Measurements from ENCODE around the gene PTCD1.
"Not testable (repeated sequence)": the region's sequence is repeated elsewhere in the genome, so short reads cannot be mapped to it uniquely, and the experiment has no call there.

The PTCD1 gene

GRCh38 chr7:99422625-99423024, 16.0 kb downstream of the PTCD1 start:
- WGBS, 2 experiments (ENCODE audit: insufficient coverage in 2 of 2): 93 to 95% methylated on average over 4 to 5 of the region's 5 CpGs
- H3K27ac ChIP-seq (ENCODE audit: low read depth, low read length, severe bottlenecking): no peak overlapping the region
- H3K4me1 ChIP-seq (ENCODE audit: control insufficient read depth, insufficient read depth, low read length, poor library complexity, severe bottlenecking): no peaks in the 10 kb centered on the region
- peaks cover 66% of the 10 kb centered on the region for H3K36me3 ChIP-seq (ENCODE audit: control insufficient read depth, insufficient read depth, low read length)
- H3K4me3 ChIP-seq (ENCODE audit: extremely low read depth, insufficient read depth, low read length, poor library complexity, severe bottlenecking): no peak overlapping the region
- no peaks in the 10 kb centered on the region for H3K9me3 ChIP-seq (ENCODE audit: control insufficient read depth, low read length)

- Histone ChIP-seq H3K36me3 (ENCODE audit: control insufficient read depth, insufficient read depth, low read length) (peaks cover 70% of the 10 kb centered on the region), H3K4me1 (ENCODE audit: control insufficient read depth, insufficient read depth, low read length, poor library complexity, severe bottlenecking) (no peaks in the 10 kb centered on the region), H3K27ac (ENCODE audit: low read depth, low read length, severe bottlenecking) (no peak overlapping the region), H3K4me3 (ENCODE audit: extremely low read depth, insufficient read depth, low read length, poor library complexity, severe bottlenecking) (no peak overlapping the region), H3K9me3 (ENCODE audit: control insufficient read depth, low read length) (no peaks in the 10 kb centered on the region)
- WGBS, 2 experiments (ENCODE audit: insufficient coverage in 2 of 2): 93 to 97% methylated on average over 10 of the region's 11 CpGs
Observed at GRCh38 chr7:99422186-99422585, 16.4 kb downstream of the PTCD1 start.

GRCh38 chr7:99420986-99421385, 17.6 kb downstream of the PTCD1 start:
- Histone ChIP-seq H3K27ac (ENCODE audit: low read depth, low read length, severe bottlenecking) (no peak overlapping the region), H3K4me1 (ENCODE audit: control insufficient read depth, insufficient read depth, low read length, poor library complexity, severe bottlenecking) (no peaks in the 10 kb centered on the region), H3K36me3 (ENCODE audit: control insufficient read depth, insufficient read depth, low read length) (peaks cover 81% of the 10 kb centered on the region), H3K4me3 (ENCODE audit: extremely low read depth, insufficient read depth, low read length, poor library complexity, severe bottlenecking) (no peak overlapping the region), H3K9me3 (ENCODE audit: control insufficient read depth, low read length) (no peaks in the 10 kb centered on the region)
- 93 to 98% methylated on average over 6 of the region's 7 CpGs for WGBS, 2 experiments (ENCODE audit: insufficient coverage in 2 of 2)

GRCh38 chr7:99420213-99420612, 18.4 kb downstream of the PTCD1 start:
- Histone ChIP-seq H3K9me3 (ENCODE audit: control insufficient read depth, low read length) (no peaks in the 10 kb centered on the region), H3K4me1 (ENCODE audit: control insufficient read depth, insufficient read depth, low read length, poor library complexity, severe bottlenecking) (no peaks in the 10 kb centered on the region), H3K36me3 (ENCODE audit: control insufficient read depth, insufficient read depth, low read length) (peaks cover 81% of the 10 kb centered on the region), H3K27ac (ENCODE audit: low read depth, low read length, severe bottlenecking) (no peak overlapping the region), H3K4me3 (ENCODE audit: extremely low read depth, insufficient read depth, low read length, poor library complexity, severe bottlenecking) (no peak overlapping the region)
- WGBS, 2 experiments (ENCODE audit: insufficient coverage in 2 of 2): 95 to 100% methylated on average over 4 to 5 of the region's 5 CpGs

- Histone ChIP-seq H3K4me3 (ENCODE audit: extremely low read depth, insufficient read depth, low read length, poor library complexity, severe bottlenecking) (no peak overlapping the region), H3K4me1 (ENCODE audit: control insufficient read depth, insufficient read depth, low read length, poor library complexity, severe bottlenecking) (no peaks in the 10 kb centered on the region), H3K27ac (ENCODE audit: low read depth, low read length, severe bottlenecking) (no peak overlapping the region), H3K36me3 (ENCODE audit: control insufficient read depth, insufficient read depth, low read length) (peaks cover 81% of the 10 kb centered on the region), H3K9me3 (ENCODE audit: control insufficient read depth, low read length) (no peaks in the 10 kb centered on the region)
- WGBS, 2 experiments (ENCODE audit: insufficient coverage in 2 of 2): 93% methylated on average over 18 to 25 of the region's 29 CpGs
Observed at GRCh38 chr7:99419323-99420021, 19.1 kb downstream of the PTCD1 start.

- WGBS, 2 experiments (ENCODE audit: insufficient coverage in 2 of 2): 96 to 100% methylated on average over 6 to 7 of the region's 9 CpGs
- H3K4me3 ChIP-seq (ENCODE audit: extremely low read depth, insufficient read depth, low read length, poor library complexity, severe bottlenecking): no peak overlapping the region
- no peaks in the 10 kb centered on the region for H3K9me3 ChIP-seq (ENCODE audit: control insufficient read depth, low read length)
- no peaks in the 10 kb centered on the region for H3K4me1 ChIP-seq (ENCODE audit: control insufficient read depth, insufficient read depth, low read length, poor library complexity, severe bottlenecking)
- H3K27ac ChIP-seq (ENCODE audit: low read depth, low read length, severe bottlenecking): no peak overlapping the region
- peaks cover 81% of the 10 kb centered on the region for H3K36me3 ChIP-seq (ENCODE audit: control insufficient read depth, insufficient read depth, low read length)
Observed at GRCh38 chr7:99418260-99418659, 20.3 kb downstream of the PTCD1 start.

- H3K4me3 ChIP-seq (ENCODE audit: extremely low read depth, insufficient read depth, low read length, poor library complexity, severe bottlenecking): not testable (repeated sequence)
- WGBS, 2 experiments (ENCODE audit: insufficient coverage in 2 of 2): 55 to 61% methylated on average over 9 of the region's 17 CpGs
Observed at GRCh38 chr7:99415513-99416127, 23.0 kb downstream of the PTCD1 start.

GRCh38 chr7:99410635-99411034, 28.0 kb downstream of the PTCD1 start:
- H3K36me3 ChIP-seq (ENCODE audit: control insufficient read depth, insufficient read depth, low read length): peaks cover 60% of the 10 kb centered on the region
- H3K4me1 ChIP-seq (ENCODE audit: control insufficient read depth, insufficient read depth, low read length, poor library complexity, severe bottlenecking): peaks cover 10% of the 10 kb centered on the region
- no peak overlapping the region for H3K27ac ChIP-seq (ENCODE audit: low read depth, low read length, severe bottlenecking)
- H3K9me3 ChIP-seq (ENCODE audit: control insufficient read depth, low read length): no peaks in the 10 kb centered on the region
- WGBS, 2 experiments (ENCODE audit: insufficient coverage in 2 of 2): 93 to 100% methylated on average over 2 of the region's 2 CpGs
- H3K4me3 ChIP-seq (ENCODE audit: extremely low read depth, insufficient read depth, low read length, poor library complexity, severe bottlenecking): no peak overlapping the region

More at GRCh38 chr7:99415513-99416127, 23.0 kb downstream of the PTCD1 start:
- not testable (repeated sequence) for H3K9me3 ChIP-seq (ENCODE audit: control insufficient read depth, low read length); H3K27ac ChIP-seq (ENCODE audit: low read depth, low read length, severe bottlenecking); H3K4me1 ChIP-seq (ENCODE audit: control insufficient read depth, insufficient read depth, low read length, poor library complexity, severe bottlenecking)
- peaks cover 96% of the 10 kb centered on the region for H3K36me3 ChIP-seq (ENCODE audit: control insufficient read depth, insufficient read depth, low read length)

- Histone ChIP-seq H3K9me3 (ENCODE audit: control insufficient read depth, low read length) (no peaks in the 10 kb centered on the region), H3K4me3 (ENCODE audit: extremely low read depth, insufficient read depth, low read length, poor library complexity, severe bottlenecking) (peak overlapping the region; percentile 91), H3K27ac (ENCODE audit: low read depth, low read length, severe bottlenecking) (no peak overlapping the region), H3K4me1 (ENCODE audit: control insufficient read depth, insufficient read depth, low read length, poor library complexity, severe bottlenecking) (peaks cover 10% of the 10 kb centered on the region), H3K36me3 (ENCODE audit: control insufficient read depth, insufficient read depth, low read length) (peaks cover 61% of the 10 kb centered on the region)
- 76 to 78% methylated on average over 3 of the region's 3 CpGs for WGBS, 2 experiments (ENCODE audit: insufficient coverage in 2 of 2)
Observed at GRCh38 chr7:99409806-99410205, 28.8 kb downstream of the PTCD1 start.

- H3K27ac ChIP-seq (ENCODE audit: low read depth, low read length, severe bottlenecking): peak overlapping the region; percentile 100
- WGBS, 2 experiments (ENCODE audit: insufficient coverage in 2 of 2): 0 to 2% methylated on average over 17 of the region's 18 CpGs
Observed at GRCh38 chr7:99409192-99409572, 29.4 kb downstream of the PTCD1 start.

More at GRCh38 chr7:99409192-99409572, 29.4 kb downstream of the PTCD1 start:
- Histone ChIP-seq H3K4me3 (ENCODE audit: extremely low read depth, insufficient read depth, low read length, poor library complexity, severe bottlenecking) (peak overlapping the region; percentile 91), H3K36me3 (ENCODE audit: control insufficient read depth, insufficient read depth, low read length) (peaks cover 60% of the 10 kb centered on the region), H3K9me3 (ENCODE audit: control insufficient read depth, low read length) (no peaks in the 10 kb centered on the region), H3K4me1 (ENCODE audit: control insufficient read depth, insufficient read depth, low read length, poor library complexity, severe bottlenecking) (peaks cover 10% of the 10 kb centered on the region)

All from mesodermal cell (in vitro differentiated cells).